ENCODE data around the gene S100A10.

DNA sequence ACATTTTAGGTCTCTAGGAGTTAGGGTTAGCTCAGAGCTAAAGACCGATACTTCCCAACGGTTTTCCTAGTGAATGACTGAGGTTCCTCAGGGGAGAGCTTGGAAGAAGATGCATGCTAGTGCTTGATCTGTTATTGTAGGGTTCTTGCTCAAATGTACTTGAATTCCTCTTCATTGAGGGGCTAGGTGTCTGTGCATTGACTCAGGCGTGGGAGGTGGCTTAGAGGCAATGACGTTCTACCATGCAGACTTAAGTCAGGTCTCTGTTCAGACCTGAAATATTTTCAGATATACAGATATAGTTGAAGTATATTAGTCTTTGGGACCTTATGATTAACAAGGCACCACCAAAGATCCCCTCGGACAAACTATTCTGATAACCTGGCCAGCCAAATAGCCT lies 23.5 kb downstream of the S100A10 start:
- TF ChIP-seq EZH2phosphoT487 (IDR thresholded peaks at IDR 0.05; ENCODE audit: borderline replicate concordance, low read depth, low read length) (no peak), CTCF (conservative IDR thresholded peaks at IDR 0.05; ENCODE audit: low read length) (no peak)

Data from OCI-LY7 (cell line).